Neural cell (in vitro differentiated cells): ENCODE data around the gene DDOST.

Experiments
- EP300 ChIP-seq: fragments of 450-650 bp; conservative IDR thresholded peaks from 2 replicates; pipeline ENCODE4 v1.6.1; 2014; ENCODE audit warnings: antibody characterized with exemption, mild to moderate bottlenecking, moderate library complexity; ENCODE audit not compliant: poor library complexity, severe bottlenecking
- MXI1 ChIP-seq: fragments of 450-650 bp; conservative IDR thresholded peaks from 2 replicates; pipeline ENCODE4 v1.6.1; 2014; ENCODE audit warnings: antibody characterized with exemption, mild to moderate bottlenecking; ENCODE audit not compliant: poor library complexity, severe bottlenecking
- POLR2AphosphoS5 ChIP-seq: IDR thresholded peaks from 2 replicates; pipeline ENCODE4 v1.6.1; 2012
- TF ChIP-seq, protein P1 (sequence below): fragments of 450-650 bp; IDR thresholded peaks from 2 replicates; pipeline ENCODE4 v1.5.1; 2014; ENCODE audit warnings: antibody characterized with exemption, mild to moderate bottlenecking, moderate library complexity; ENCODE audit not compliant: poor library complexity, severe bottlenecking

DNA sequence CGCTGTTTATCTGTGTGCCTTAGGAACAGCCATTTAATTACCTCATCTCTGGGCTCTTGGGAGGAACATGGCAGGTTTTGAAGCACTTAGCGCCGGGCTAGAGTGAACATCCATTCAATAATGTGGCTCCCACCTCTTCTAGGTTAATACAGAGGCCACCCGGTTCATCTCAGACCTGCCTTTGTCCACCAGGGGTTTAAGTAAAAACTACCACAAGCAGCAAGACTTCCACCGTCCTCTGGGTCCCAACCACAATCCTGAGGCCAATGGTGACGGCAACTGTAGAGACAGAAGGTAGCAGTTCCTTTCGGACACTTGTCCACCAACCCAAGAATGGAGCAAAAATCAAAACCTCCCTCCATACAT lies 924 bp upstream of the DDOST start:
- TF ChIP-seq, protein P1, sequence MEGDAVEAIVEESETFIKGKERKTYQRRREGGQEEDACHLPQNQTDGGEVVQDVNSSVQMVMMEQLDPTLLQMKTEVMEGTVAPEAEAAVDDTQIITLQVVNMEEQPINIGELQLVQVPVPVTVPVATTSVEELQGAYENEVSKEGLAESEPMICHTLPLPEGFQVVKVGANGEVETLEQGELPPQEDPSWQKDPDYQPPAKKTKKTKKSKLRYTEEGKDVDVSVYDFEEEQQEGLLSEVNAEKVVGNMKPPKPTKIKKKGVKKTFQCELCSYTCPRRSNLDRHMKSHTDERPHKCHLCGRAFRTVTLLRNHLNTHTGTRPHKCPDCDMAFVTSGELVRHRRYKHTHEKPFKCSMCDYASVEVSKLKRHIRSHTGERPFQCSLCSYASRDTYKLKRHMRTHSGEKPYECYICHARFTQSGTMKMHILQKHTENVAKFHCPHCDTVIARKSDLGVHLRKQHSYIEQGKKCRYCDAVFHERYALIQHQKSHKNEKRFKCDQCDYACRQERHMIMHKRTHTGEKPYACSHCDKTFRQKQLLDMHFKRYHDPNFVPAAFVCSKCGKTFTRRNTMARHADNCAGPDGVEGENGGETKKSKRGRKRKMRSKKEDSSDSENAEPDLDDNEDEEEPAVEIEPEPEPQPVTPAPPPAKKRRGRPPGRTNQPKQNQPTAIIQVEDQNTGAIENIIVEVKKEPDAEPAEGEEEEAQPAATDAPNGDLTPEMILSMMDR = no peak
- TF ChIP-seq EP300 (no peak), POLR2AphosphoS5 (no peak), MXI1 (no peak)
